DMS 273 (cell line): Measurements from ENCODE around the gene GAS7.

Source experiments
- DNase-seq: peaks from one replicate; lab custom pipeline; 2025; ENCODE audit not compliant: unreplicated experiment; lab: John Stamatoyannopoulos, UW

Gene GAS7

GRCh38 chr17:10053782-10054540 is 144.4 kb downstream of the GAS7 start:
- no peak for DNase-seq

- DNase-seq = no peak
Measured at GRCh38 chr17:10052106-10052813, 146.1 kb downstream of the GAS7 start.

DNA sequence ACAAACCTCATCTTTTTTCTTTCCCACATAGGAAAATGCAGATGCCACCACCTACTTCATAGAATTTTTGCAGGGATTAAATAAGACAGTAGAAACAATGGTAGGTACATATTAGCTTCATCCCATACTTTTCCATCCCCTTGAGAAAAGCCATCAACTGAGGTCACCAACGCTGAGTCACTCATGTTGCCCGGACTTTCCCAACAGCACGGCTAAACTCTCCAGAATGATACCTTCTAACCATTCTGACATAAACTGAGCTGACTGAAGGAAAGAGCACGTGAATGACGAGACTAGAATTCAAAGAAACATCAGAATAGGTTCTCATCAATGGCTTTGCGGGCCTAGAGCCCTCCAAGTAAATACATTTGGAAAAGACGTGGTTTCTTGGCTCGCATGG is 147.3 kb downstream of the GAS7 start:
- no peak for DNase-seq

GRCh38 chr17:10050597-10051101 is 147.8 kb downstream of the GAS7 start:
- no peak for DNase-seq

DNA sequence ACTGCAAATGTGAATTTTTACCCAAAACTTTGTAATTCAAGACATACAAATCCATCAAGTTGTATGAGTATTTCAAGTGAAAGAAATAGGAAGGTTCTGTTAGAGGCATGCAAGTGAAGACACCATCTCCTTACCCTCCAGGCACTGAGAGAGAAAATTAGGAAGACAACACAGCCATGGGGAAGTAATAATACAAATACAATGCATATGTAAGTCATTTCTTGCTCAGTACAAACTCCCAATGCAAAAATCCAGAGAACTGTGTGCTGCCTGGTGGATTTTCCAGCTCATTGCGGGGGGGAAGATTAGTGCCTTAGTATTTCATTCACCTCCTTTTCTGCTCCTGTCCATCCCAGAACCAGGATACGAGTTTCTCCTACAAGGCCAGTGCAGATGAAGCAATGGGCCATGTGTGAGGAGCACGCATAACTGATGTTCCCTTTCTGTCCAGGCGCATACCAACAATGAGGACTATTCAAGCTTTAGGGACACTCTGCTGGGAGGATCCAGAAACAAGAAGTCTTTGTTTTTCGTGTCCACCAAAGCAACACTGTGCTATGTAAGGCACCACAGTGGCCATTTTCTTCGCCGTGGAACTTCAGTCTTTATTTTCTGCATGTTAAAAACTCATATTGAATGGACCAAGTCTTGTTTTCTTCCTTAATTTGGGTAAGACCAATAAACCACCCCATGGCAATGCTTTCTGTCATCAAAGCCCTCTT is 149.6 kb downstream of the GAS7 start:
- DNase-seq = no peak

DNA sequence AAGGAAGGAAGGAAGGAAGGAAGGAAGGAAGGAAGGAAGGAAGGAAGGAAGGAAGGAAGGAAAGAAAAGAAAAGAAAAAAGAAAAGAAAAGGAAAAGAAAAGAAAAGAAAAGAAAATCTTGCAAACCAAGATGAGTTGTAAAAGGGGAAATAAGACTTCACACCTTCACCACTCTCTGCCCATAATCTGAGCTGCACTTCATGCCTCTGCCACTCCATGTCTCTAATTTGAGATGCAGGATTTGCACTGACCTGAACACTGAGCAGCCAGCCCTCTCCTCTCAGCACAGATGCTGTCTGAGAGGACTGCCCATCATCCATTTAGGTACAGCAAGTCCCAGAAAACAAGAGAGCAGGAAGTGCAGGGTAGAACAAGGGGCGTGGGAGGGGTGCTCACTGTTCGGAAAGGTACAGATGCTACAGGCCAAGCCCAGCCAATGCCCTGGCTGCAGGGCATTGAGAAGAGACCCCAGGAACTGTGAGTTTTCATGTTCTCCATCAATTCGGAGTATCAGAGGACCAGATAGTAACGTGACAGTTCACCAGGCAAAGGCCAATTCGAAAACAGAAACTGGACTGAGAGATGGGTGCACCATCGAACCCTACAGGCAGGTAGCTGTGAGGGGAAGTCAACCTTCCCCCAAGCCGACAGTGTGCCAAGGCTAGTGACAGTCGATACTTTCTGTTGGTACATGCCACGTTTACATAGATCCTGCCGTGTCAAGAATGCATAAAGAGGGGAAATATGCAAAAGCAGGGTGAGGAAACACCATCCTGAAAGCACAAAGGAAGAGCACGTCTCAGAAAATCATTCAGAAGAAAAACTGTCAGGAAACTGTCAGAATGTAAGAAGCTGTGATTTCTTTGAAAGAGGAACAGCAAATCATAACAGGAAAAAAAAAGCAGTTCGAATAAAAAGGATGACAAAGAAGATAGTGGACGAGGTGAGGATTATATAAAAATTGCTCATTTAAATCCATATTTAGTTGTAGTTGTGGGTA is 151.3 kb downstream of the GAS7 start:
- DNase-seq = no peak

- DNase-seq = no peak
Measured at GRCh38 chr17:10045871-10046658, 152.3 kb downstream of the GAS7 start.

GRCh38 chr17:10042589-10043244 is 155.7 kb downstream of the GAS7 start:
- no peak for DNase-seq

GRCh38 chr17:10041916-10042588 is 156.4 kb downstream of the GAS7 start:
- DNase-seq = no peak

- no peak for DNase-seq
Measured at GRCh38 chr17:10041287-10041612, 157.2 kb downstream of the GAS7 start.

- DNase-seq = no peak
Measured at GRCh38 chr17:10036511-10037061, 161.8 kb downstream of the GAS7 start.

DNA sequence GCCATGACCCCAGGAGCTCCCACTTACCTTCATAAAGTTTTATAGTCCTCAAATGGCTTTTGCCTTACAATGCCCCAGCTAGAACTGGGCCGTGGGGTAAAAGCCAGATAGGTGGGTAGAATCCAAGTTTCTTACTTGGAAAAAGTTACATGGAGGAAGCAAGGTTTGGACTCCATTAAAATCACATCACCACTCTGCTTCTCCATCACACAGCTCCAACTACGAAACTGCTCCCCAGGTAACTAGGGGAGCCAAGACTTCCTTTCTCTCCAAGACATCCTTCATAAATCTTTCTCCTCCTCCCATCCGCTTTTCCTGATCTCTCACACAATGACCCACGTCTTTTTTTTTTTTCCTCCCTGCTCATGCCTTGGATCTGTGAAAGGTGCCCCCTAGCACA is 162.5 kb downstream of the GAS7 start:
- DNase-seq = no peak

DNA sequence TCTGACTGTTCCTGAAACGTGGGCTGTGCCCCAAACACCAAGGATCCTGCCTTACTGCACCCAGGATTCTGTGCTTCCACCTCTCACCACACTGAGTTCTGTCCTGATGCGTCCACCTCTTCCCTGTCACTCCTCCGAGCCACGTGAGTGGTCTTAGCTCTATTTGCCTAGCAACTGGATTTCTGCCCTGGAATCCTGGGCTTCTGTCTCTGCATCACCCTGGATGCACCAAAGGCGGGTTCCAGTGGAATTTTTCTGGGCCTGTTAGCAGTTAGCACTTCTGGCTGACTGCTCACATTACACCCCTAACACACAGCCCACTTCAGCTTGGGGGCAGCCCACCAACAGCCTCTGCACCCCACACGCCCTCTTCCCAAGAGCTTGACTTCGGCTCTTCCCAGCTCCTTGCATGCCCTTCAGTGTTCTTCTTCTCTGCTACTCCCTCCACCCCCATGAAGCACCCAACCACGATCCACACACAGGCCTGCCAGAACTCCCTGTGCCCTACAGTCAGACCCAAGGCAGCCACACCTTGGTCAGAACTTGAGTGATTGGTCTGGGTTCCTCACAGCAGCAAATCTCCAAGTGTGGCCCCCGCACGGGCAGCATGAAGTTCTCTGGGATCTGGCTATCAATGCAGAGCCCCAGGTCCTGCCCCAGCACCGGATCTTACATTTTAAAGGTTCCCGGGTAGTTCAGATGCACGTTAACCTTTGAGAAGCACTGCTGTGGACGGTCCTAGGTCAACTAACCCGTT is 163.5 kb downstream of the GAS7 start:
- DNase-seq = no peak

- no peak for DNase-seq
Measured at GRCh38 chr17:10033959-10034358, 164.4 kb downstream of the GAS7 start.

DNA sequence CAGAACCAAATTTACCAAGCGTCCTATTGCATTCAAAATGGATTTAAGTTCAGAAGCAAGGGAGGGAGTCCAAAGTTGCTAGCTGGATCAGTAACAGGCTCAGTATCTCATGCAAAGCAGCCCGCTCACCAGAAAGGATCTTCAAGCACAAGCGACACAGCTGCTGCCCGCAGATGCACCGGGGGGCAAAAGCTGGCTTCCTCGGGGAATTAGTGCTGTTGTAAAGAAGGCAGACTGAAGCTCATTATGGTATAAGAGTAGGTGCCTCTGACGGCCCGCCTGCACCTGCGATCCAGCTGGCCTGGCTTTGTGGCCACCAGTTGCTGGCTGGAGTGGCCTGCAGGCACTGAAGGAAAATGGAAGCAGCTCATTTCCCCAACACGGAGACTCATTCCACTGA is 165.0 kb downstream of the GAS7 start:
- DNase-seq = no peak

DNA sequence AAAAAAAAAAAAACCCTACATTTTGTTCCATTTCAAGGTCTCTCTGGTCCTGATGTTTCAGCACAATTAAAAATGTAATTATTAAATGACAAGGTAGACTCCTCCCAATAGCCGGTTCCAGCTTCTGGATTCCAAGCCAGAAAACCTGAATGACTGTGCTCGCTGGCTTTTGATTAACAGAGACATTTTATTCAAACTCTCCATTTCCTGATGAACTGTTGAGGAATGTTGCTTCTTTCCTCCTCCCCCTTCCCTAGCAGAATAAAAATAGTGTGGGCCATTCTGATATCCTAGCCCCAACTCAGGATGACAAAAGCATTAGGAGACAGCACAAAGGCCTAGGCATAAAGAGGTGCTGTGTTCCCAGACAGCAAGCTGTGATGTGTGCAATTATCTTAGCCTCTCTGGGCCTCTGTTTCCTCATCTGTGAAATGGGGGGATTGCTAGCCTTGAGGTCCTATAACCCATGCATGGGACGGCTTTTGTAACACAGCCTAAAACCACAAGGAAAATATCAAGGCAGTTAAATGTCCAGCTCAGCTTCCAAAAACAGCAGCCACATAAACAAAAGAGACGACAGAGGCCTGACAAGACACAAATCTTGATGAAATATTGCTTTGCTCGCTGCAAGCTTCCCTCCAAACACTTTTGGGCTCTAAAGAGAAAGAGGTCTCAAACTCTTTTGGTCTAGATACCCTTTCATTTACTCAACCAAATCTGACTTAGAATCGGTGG is 166.1 kb downstream of the GAS7 start:
- no peak for DNase-seq

- DNase-seq = no peak
Measured at GRCh38 chr17:10031606-10032005, 166.8 kb downstream of the GAS7 start.
